Measurements from ENCODE around the gene PDZD7. TPM values are rescaled to one million over a fixed set of nuclear protein-coding genes. Genes with fewer than 3 reads are reported as not detected.

The PDZD7 gene
- total and polyA plus RNA-seq, 2 of the 8 experiments (the other 6 are each of a cell fraction or from before 2014, with no cell fraction given), result 0.88 to 1.6 TPM

DNA sequence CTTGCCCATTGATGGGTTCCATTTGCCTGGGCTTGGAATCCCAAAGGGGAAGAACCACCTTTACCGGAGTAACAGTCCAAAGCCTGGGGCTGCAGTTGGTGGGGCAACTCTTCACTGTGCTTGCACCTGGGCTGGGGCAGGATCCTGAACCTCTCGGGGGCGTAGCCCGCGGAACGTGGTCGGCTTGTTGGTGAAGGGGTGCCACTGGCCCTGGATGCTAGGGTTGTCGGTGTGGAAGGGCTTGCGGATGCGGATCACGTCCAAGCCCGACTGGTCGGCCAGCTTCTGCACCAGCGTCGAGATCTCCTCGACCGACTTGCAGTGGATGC, 44.3 kb downstream of the PDZD7 start (continued):
- TF ChIP-seq SIX5 (IDR thresholded peaks at IDR 0.05; ENCODE audit: low read depth, low read length) (no peak), BCL11A (IDR thresholded peaks at IDR 0.05; ENCODE audit: low read depth in 2 of 2, low read length in 2 of 2) (no peak), POLR2A (IDR thresholded peaks at IDR 0.05; ENCODE audit: control extremely low read depth in 1 of 2, low read depth in 2 of 2, low read length in 2 of 2) (no peak), POLR2AphosphoS5 (IDR thresholded peaks at IDR 0.05; ENCODE audit: low read depth, low read length) (no peak)

Measured in H1 (cell line).